A549 (cell line): ENCODE data around the gene PSMD12.

ENCODE experiments used
- CBX2 ChIP-seq: fragments of 200-600 bp; sonication (generic); IDR thresholded peaks from 2 replicates; pipeline ENCODE4 v1.6.1; 2016; ENCODE audit warnings: low read depth, mild to moderate bottlenecking, borderline replicate concordance
- CHD4 ChIP-seq: fragments of 200-600 bp; sonication (generic); IDR thresholded peaks from 2 replicates; pipeline ENCODE4 v1.6.1; 2016; ENCODE audit warnings: antibody characterized with exemption, mild to moderate bottlenecking, borderline replicate concordance
- CTCF ChIP-seq: fragments of >200 bp; sonication (Bioruptor Twin); formaldehyde crosslinking; IDR thresholded peaks from 3 replicates; pipeline ENCODE4 v1.5.1; 2016
- EP300 ChIP-seq, 2 experiments: fragments of >200 bp; sonication (Bioruptor Twin); formaldehyde crosslinking; IDR thresholded peaks; 2 replicates in 1 of 2; 3 replicates in 1 of 2; pipeline ENCODE4 v1.6.1; 2016 to 2017
- GATA3 ChIP-seq: IDR thresholded peaks from 2 replicates; pipeline ENCODE4 v1.6.1; 2012; ENCODE audit warnings: borderline replicate concordance
- HOXA7 ChIP-seq: fragments of 250-450 bp; sonication (Bioruptor Pico); IDR thresholded peaks from 2 replicates; pipeline ENCODE4 v1.5.0; 2020; ENCODE audit warnings: mild to moderate bottlenecking, moderate library complexity
- MAFK ChIP-seq: fragments of 450-650 bp; IDR thresholded peaks from 2 replicates; pipeline ENCODE4 v1.6.1; 2014; ENCODE audit not compliant: partially characterized antibody
- MAX ChIP-seq: IDR thresholded peaks from 2 replicates; pipeline ENCODE4 v1.6.1; 2012
- POLR2A ChIP-seq: IDR thresholded peaks from 2 replicates; pipeline ENCODE4 v1.6.1; 2012; ENCODE audit warnings: mild to moderate bottlenecking, low read length
- RCOR1 ChIP-seq: fragments of 150-350 bp; IDR thresholded peaks from 2 replicates; pipeline ENCODE4 v1.6.1; 2014; ENCODE audit warnings: antibody characterized with exemption, low read length, low read depth
- RNF2 ChIP-seq: fragments of 200-600 bp; sonication (generic); IDR thresholded peaks from 2 replicates; pipeline ENCODE4 v1.6.1; 2016; ENCODE audit warnings: low read depth, mild to moderate bottlenecking, antibody characterized with exemption, moderate library complexity, borderline replicate concordance
- ZC3H11A ChIP-seq: fragments of 450-650 bp; IDR thresholded peaks from 2 replicates; pipeline ENCODE4 v1.6.1; 2014; ENCODE audit warnings: antibody characterized with exemption, mild to moderate bottlenecking

DNA sequence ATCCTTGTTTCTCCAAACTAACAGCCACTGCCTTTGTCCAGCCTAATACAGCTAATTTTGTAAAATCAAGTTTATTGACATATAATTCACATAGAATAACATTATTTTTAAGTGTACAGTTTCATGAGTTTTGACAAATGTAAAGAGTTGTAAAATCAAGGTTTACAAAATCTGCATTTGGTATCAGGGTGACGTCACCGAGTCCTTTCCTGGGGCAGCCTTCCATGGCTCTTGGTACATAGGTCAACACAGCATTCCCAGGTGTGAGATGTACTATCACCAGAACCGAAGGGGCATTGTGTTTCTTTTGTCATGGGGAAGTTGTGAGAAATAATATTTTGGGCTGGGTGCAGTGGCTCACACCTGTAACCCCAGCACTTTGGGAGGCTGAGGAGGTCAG, 42.9 kb downstream of the PSMD12 start:
- TF ChIP-seq MAX = no peak
- no peak for TF ChIP-seq CTCF
- no peak for TF ChIP-seq POLR2A
- no peak for TF ChIP-seq CHD4
- TF ChIP-seq CBX2 = no peak
- TF ChIP-seq HOXA7 = no peak
- no peak for TF ChIP-seq GATA3
- no peak for TF ChIP-seq MAFK
- TF ChIP-seq RCOR1 = no peak
- no peak for TF ChIP-seq ZC3H11A
- TF ChIP-seq RNF2 = no peak
- no peak for TF ChIP-seq EP300 (IDR thresholded peaks at IDR 0.05)
